Transverse colon (tissue), 4 donors: ENCODE data around the gene TMEM170A.
A peak's percentile ranks its signal among the peaks of the same experiment; 100 is the strongest.

Source experiments
- EP300 ChIP-seq: sonication (generic); formaldehyde crosslinking; IDR thresholded peaks from one replicate; pipeline ENCODE4 v1.6.1; 2017; ENCODE audit warnings: antibody characterized with exemption, low read depth
- POLR2A ChIP-seq: fragments of 450-650 bp; IDR thresholded peaks from one replicate; pipeline ENCODE4 v1.6.1; 2016; ENCODE audit warnings: antibody characterized with exemption, mild to moderate bottlenecking, moderate library complexity
- POLR2AphosphoS5 ChIP-seq, 3 donors: sonication (generic); formaldehyde crosslinking; IDR thresholded peaks; one replicate each; pipeline ENCODE4 v1.6.1; 2016; ENCODE audit warnings: antibody characterized with exemption in 3 of 3
- TF ChIP-seq, protein P1 (sequence below), 5 experiments: fragments of 200-600 bp in 3 of 5; fragments of 450-650 bp in 2 of 5; sonication (generic) in 3 of 5; IDR thresholded peaks; 1 replicate in 2 of 5; 2 replicates in 3 of 5; pipeline ENCODE4 v1.5.1; 2016 to 2017; ENCODE audit warnings: antibody characterized with exemption in 5 of 5, inconsistent platforms in 3 of 5, mild to moderate bottlenecking in 2 of 5, moderate library complexity in 1 of 5

DNA sequence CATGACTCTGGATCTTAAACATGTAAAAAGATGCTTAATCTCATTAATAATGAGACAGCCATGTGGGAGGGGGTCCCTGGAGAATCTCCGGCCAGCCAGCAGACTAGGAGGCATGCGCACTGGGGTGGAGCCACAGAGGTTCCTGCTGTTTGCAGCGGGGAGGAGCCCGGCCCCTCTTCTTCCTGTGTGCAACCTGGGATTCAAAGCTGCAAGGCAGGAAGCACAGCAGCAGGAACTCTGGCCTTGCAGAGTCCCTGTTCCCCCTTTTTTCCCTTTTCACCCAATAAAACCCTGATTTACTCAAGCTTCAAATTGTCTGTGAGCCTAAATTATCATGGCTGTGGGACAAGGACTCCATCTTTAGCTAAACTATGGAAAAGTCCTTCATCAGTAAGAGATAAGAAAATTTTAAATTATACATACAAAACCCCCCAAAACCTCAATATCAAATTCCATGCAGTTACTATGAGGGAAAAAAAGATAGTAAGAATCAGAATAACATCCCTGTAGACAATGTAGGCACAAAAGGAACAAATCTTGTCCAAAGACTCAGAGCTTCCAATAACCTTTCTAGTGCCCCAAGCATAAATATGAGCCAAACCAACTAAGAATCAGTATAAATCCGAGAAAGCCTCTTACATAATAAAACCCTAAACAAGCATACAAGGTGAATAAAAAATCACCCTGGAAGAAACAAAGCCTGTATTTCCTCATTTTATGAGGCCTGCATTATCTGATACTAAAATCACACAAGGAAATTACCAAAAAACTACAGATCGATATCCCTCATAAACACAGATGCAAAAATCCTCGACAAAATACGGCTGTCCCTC is 43.3 kb downstream of the TMEM170A start:
- TF ChIP-seq, protein P1, sequence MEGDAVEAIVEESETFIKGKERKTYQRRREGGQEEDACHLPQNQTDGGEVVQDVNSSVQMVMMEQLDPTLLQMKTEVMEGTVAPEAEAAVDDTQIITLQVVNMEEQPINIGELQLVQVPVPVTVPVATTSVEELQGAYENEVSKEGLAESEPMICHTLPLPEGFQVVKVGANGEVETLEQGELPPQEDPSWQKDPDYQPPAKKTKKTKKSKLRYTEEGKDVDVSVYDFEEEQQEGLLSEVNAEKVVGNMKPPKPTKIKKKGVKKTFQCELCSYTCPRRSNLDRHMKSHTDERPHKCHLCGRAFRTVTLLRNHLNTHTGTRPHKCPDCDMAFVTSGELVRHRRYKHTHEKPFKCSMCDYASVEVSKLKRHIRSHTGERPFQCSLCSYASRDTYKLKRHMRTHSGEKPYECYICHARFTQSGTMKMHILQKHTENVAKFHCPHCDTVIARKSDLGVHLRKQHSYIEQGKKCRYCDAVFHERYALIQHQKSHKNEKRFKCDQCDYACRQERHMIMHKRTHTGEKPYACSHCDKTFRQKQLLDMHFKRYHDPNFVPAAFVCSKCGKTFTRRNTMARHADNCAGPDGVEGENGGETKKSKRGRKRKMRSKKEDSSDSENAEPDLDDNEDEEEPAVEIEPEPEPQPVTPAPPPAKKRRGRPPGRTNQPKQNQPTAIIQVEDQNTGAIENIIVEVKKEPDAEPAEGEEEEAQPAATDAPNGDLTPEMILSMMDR (IDR thresholded peaks at IDR 0.05): no peak
- peak in 2 of 3 donors; percentile 18 to 47 for TF ChIP-seq POLR2AphosphoS5 (IDR thresholded peaks at IDR 0.05)
- TF ChIP-seq POLR2A: peak; percentile 33
- TF ChIP-seq EP300: no peak
